ENCODE results near the gene KCNIP1.

The KCNIP1 gene

GRCh38 chr5:170603578-170604565 is 100.1 kb downstream of the KCNIP1 start:
- DNase-seq, result no peak

DNA sequence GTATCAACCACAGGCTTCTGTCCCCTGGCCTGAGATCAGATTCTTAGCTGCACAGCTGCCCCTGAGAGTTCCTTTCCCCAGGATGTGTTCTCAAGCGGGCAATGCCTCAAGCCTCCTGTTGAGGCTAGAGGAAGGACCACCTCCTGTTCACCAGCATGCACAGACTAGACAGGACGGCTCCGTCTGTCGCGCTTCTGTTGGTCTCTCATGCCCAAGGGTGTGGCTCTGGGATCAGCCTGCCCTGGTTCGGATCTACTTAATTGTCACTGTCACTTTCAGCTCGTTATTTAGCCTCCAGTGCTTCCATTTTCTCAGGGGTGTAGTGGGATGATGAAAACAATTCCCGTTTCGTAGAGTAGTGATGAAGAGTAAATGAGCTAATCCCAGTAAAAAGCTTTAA is 103.1 kb downstream of the KCNIP1 start:
- no peak for DNase-seq

DNA sequence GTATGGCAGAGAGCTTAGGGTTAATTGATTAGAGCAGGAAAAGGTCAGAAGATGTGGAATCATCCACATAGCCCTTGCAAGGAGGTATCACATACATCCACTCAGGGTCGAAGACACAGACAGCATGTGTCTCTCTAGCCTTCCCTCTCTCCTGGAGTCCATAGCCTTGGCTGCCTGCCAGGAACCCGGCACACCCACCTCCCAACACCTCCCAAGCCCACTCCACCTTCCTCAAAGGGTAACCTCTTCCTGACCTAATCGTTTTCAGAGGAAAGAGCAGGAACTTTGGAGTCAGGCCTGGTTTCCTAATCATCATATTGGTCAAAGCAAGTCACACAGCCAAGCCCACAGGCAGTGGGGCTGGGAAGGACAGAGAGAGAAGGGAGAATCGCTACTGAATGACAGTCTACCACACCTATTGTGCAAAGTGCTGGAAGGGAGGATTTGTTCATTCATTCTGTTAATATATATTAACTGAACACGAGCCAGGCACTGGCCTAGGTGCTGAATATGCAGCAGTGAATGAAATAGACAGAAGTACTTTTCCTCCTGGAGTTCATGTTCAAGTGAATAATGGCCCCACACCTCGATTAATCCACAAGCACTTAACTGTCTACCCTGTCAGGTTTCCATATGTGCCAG is 107.8 kb downstream of the KCNIP1 start:
- DNase-seq, result no peak

DNA sequence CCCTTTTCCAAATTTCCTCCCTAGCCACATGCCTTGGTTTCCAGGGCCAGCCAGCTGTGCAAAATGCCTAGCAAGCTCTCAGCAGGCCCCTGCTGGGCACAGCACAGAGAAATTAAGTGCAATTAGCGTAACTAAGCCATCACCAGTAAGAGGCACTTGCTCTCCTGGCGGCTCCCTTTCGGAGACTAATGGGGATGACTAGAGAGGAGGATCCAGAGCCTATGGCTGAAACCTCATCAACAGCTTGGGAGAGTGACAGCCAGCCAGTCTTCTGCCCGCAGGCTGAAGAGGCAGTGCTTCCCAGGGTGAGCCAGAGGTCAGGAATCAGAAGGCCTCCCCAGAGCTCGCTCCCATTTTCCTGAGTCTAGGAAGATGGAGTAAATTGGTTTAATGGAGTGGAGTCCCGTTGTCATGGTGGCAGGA is 108.4 kb downstream of the KCNIP1 start:
- no peak for DNase-seq

DNA sequence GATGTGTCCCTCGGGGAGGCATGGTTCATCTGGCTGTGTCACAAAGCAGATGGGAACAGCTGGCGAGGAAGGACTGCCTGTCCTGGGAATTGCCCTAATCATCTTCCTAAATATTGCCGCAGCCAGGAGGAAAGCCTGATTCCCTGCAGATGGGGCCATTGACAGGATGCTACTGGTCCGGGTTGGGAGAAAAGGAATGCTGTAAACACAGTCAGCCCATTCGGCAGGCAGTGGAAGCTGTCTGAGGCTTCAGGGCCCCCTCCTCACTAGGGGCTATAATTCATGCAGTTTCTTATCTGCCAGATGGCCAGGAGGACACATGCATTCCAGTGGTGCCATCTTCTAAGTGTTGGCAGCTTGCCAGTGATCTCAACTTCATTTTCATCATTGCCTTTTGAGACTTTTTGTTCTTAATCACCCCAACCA is 110.3 kb downstream of the KCNIP1 start:
- DNase-seq, result no peak

DNA sequence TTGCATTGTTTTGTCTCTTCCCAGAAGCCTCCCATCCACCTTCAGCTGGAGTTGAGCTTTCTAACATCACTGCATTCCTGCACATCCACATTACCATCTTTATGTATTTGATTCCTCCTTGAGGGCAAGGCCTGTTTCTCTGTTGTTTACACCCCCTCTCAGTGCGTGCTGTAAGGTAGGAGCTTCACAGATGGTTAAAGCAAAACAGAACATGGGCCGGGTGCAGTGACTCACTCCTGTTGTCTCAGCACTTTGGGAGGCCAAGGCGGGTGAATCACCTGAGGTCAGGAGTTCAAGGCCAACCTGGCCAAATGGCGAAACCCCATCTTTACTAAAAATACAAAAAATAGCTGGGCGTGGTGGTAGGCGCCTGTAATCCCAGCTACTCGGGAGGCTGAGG is 110.9 kb downstream of the KCNIP1 start:
- no peak for DNase-seq

DNA sequence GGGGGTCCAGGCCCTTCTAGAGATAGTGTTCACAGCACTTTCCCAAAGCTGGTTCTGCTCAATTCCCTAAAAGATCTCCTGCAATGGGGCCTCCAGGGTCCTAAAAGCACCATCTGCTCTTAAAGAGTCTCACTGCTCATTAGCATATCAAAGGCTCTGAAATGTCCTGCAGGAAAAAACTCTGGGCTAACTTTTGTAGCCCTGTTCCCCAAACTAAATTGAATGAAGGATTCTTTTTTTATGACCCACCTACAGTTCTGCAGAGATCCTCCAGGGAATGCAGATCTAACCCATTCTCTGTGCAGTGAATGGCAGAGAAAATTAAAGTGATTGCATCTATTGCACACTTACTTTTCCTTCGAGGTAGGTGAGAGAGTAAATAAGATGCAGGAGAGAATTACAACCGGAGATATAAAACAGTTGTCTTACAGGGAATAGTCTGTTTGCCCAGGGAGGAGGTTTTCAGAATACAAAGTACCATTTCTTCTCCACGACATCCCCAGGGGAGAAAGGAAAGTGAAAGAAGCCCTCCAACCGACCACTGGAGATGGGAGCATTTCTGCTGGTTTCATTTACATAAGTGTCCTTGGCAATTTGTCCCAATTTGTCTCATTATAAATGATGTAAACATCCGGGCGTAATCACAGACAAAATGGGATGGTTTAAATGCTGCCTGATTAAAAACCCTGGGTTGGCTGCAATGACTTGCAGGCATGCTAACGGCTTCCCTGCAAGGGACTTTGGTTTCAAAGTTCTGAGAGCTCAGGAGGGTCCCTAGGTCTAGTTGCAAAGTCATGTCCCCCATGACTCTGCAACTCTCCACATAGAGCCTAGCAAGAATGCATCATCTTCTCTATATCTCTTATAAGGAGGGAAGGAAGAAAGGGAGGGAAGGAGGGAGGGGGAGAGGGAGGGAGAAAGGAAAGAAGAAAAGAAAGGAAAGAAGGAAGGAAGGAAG is 114.0 kb downstream of the KCNIP1 start:
- no peak for DNase-seq

DNA sequence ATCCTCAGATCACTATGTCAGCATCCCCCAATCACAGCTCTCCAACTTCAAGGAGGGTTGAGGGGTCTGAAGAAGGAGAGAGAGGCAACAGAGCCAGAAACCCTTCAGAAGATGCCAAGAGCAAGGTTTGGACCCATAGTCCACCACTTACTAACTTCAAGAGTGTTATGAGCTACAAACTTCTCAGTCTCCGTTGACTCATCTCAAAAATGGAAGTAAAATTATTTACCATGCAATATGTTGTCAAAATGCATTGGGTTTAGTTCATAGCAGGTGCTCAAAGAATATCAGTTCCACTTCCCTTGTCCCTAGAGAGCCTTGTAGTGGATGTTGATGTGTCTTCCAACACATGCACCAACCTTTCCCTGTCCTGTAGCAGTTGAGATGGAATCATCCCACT is 116.0 kb downstream of the KCNIP1 start:
- no peak for DNase-seq

DNA sequence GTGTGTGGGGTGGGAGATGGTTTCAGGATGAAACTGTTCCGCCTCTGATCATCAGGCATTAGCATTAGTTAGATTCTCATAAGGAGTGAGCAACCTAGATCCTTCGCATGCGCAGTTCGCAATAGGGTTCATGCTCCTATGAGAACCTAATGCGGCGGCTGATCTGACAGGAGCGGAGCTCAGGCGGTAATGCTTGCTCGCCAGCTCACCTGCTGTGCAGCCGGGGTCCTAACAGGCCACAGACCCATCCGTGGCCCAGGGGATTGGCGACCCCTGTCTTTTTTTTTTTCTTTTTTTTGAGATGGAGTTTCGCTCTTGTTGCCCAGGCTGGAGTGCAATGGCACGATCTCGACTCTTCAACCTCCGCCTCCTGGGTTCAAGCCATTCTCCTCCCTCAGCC is 119.1 kb downstream of the KCNIP1 start:
- DNase-seq, result no peak

GRCh38 chr5:170623576-170624181 is 119.9 kb downstream of the KCNIP1 start:
- DNase-seq, result peak; percentile 66

GRCh38 chr5:170625221-170626165 is 121.7 kb downstream of the KCNIP1 start:
- DNase-seq, result peak; percentile 53

GRCh38 chr5:170626507-170627150 is 122.8 kb downstream of the KCNIP1 start:
- peak; percentile 51 for DNase-seq

GRCh38 chr5:170627271-170627670 is 123.5 kb downstream of the KCNIP1 start:
- DNase-seq, result peak; percentile 58

GRCh38 chr5:170628028-170628427 is 124.2 kb downstream of the KCNIP1 start:
- peak; percentile 28 for DNase-seq

DNA sequence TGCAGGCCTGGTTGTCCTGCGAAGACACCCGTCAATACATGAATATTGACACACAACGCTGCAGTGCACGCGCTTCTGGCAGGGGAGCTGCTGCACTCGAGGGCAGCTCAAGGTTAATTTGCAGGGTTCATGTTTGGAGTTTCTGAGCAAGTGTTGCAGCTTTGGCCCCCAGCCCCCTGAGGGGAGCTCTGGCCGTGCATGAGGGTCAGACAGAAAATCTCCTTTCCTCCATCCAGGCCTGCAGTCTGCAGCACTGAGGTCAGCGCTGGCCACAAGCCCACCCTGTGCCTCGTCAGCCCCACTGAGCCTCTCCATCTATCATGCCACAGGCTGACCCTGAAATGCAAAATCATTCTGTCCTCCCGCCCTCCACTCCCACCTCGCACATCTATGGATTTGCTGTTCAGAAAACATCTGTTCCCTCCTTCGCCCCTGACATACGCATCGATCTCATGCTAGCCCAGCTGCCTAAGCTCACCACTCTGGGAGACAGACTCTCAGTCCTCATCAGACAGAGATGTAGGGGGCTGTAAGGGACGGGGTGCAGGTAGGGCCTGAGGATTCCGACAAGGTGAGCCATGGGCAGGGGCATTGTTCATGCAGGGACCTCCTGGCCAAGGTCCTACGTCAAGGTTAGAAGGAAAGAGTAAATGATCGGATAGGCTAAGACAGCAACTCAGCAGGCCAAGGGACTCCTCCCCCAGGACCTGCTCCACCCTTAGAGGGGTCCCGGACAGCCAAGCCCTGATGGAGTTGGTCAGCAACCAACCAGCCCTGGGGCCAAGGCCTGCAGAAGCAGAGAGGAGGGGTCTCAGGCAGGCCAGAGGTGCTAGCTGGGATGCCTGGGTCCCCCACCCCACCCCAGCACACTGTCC is 125.1 kb downstream of the KCNIP1 start:
- peak; percentile 54 for DNase-seq

- peak; percentile 60 for DNase-seq
Observed at GRCh38 chr5:170629566-170630175, 125.9 kb downstream of the KCNIP1 start.

- DNase-seq, result peak; percentile 48
Observed at GRCh38 chr5:170630226-170630625, 126.4 kb downstream of the KCNIP1 start.

- DNase-seq, result no peak
Observed at GRCh38 chr5:170630711-170631141, 126.9 kb downstream of the KCNIP1 start.
